Endothelial cell of umbilical vein (primary cell): ENCODE results near the gene LSM14B. TPM values are rescaled to one million over a fixed set of nuclear protein-coding genes. Genes with fewer than 3 reads are reported as not detected.

Experiments used
- BruUV-seq: library from RNA; stranded (reverse); fragments of 400-500 nt; replicated peaks from 2 replicates; lab custom pipeline; 2021; lab: Mats Ljungman, UMichigan
- CTCF ChIA-PET: fragments of 300-600, 350-600 bp; sonication (Branson Sonifier 250); formaldehyde crosslinking; loops from one replicate; lab custom pipeline; 2021; ENCODE audit warnings: antibody characterized with exemption, inconsistent platforms; lab: Charles Lee
- POLR2A ChIA-PET: fragments of 300-600, 350-600 bp; sonication (Branson Sonifier 250); formaldehyde crosslinking; loops from one replicate; lab custom pipeline; 2021; ENCODE audit warnings: antibody characterized with exemption, inconsistent platforms; lab: Charles Lee
- DNase-seq: peaks from one replicate; pipeline ENCODE4 v3.0.0-alpha.2; 2011; ENCODE audit warnings: low read depth, low spot score
- FAIRE-seq: peaks from 2 replicates; lab custom pipeline; 2011; peaks lifted over from hg19 to GRCh38; lab: Jason Lieb, UNC
- H2AFZ ChIP-seq: 2 replicates; pipeline ENCODE4 v1.6.0; 2012; ENCODE audit warnings: low read depth, low read length, control low read depth, inconsistent platforms
- H3K27ac ChIP-seq: 2 replicates; pipeline ENCODE4 v1.5.1; 2011; ENCODE audit warnings: low read depth, mild to moderate bottlenecking, control low read depth, low read length, moderate library complexity; ENCODE audit not compliant: insufficient read depth
- H3K27me3 ChIP-seq, 2 experiments: 2 replicates each; pipeline versions ENCODE4 v1.6.0 to v1.6.1; 2011; ENCODE audit warnings: low read length in 2 of 2, mixed read lengths in 1 of 2; ENCODE audit not compliant: control insufficient read depth in 2 of 2, insufficient read depth in 2 of 2
- H3K36me3 ChIP-seq, 2 experiments: 2 replicates in 1 of 2; 3 replicates in 1 of 2; pipeline ENCODE4 v1.5.1; 2011; ENCODE audit warnings: low read length in 2 of 2, mild to moderate bottlenecking in 1 of 2, moderate library complexity in 1 of 2; ENCODE audit not compliant: control insufficient read depth in 2 of 2, insufficient read depth in 2 of 2; ENCODE audit errors: extremely low read depth in 1 of 2
- H3K4me1 ChIP-seq: 3 replicates; pipeline ENCODE4 v1.5.1; 2011; ENCODE audit warnings: mild to moderate bottlenecking, low read length; ENCODE audit not compliant: control insufficient read depth, insufficient read depth; ENCODE audit errors: extremely low read depth
- H3K4me2 ChIP-seq: 2 replicates; pipeline ENCODE4 v1.6.1; 2011; ENCODE audit warnings: low read length, control low read depth, mixed read lengths; ENCODE audit not compliant: insufficient read depth
- H3K4me3 ChIP-seq, 3 experiments: fragments of 200-600 bp in 1 of 3; sonication (generic), shearing (Covaris generic) in 1 of 3; replicated peaks in 1 of 3; 2 replicates each; pipeline ENCODE4 v1.5.1; 2011 to 2016; ENCODE audit warnings: control low read depth in 3 of 3, low read length in 3 of 3, mild to moderate bottlenecking in 2 of 3, inconsistent platforms in 1 of 3, low read depth in 1 of 3, moderate library complexity in 1 of 3; ENCODE audit not compliant: insufficient read depth in 1 of 3
- H3K79me2 ChIP-seq: 2 replicates; pipeline ENCODE4 v1.6.0; 2012; ENCODE audit warnings: low read length, inconsistent platforms; ENCODE audit not compliant: control insufficient read depth, insufficient read depth
- H3K9ac ChIP-seq: replicated peaks from 2 replicates; pipeline ENCODE3; 2011; ENCODE audit warnings: low read length, control low read depth; ENCODE audit not compliant: insufficient read depth; ENCODE audit errors: extremely low read depth
- H3K9me1 ChIP-seq: replicated peaks from 3 replicates; pipeline ENCODE4 v1.6.0; 2011; ENCODE audit warnings: mild to moderate bottlenecking, low read length; ENCODE audit not compliant: control insufficient read depth, insufficient read depth; ENCODE audit errors: extremely low read depth
- H3K9me3 ChIP-seq: replicated peaks from 2 replicates; pipeline ENCODE4 v1.5.1; 2012; ENCODE audit warnings: low read length, inconsistent platforms; ENCODE audit not compliant: control insufficient read depth, insufficient read depth
- H4K20me1 ChIP-seq: replicated peaks from 2 replicates; pipeline ENCODE3; 2011; ENCODE audit warnings: mild to moderate bottlenecking, low read length; ENCODE audit not compliant: control insufficient read depth, insufficient read depth; ENCODE audit errors: extremely low read depth
- EZH2 ChIP-seq: IDR thresholded peaks from 2 replicates; pipeline ENCODE4 v1.6.1; 2012; ENCODE audit warnings: borderline replicate concordance, low read depth, mild to moderate bottlenecking, moderate library complexity, low read length, inconsistent platforms; ENCODE audit not compliant: severe bottlenecking
- GATA2 ChIP-seq: IDR thresholded peaks from 2 replicates; pipeline ENCODE4 v1.7.0; 2011; ENCODE audit warnings: low read depth, mild to moderate bottlenecking, moderate library complexity, mixed read lengths, low read length; ENCODE audit not compliant: insufficient read length, insufficient read depth
- JUN ChIP-seq: IDR thresholded peaks from 2 replicates; pipeline ENCODE4 v1.6.1; 2011; ENCODE audit warnings: borderline replicate concordance, low read depth; ENCODE audit not compliant: insufficient read length, insufficient read depth
- MYC ChIP-seq: IDR thresholded peaks from one replicate; pipeline ENCODE4 v1.6.1; 2011; ENCODE audit warnings: mild to moderate bottlenecking, low read depth, low read length
- POLR2A ChIP-seq: IDR thresholded peaks from 2 replicates; pipeline ENCODE4 v1.6.1; 2012; ENCODE audit warnings: low read depth, mild to moderate bottlenecking, control low read depth, low read length
- POLR2AphosphoS5 ChIP-seq: IDR thresholded peaks from 2 replicates; pipeline ENCODE4 v1.6.1; 2012; ENCODE audit warnings: low read depth, mild to moderate bottlenecking, control low read depth, low read length, moderate library complexity; ENCODE audit not compliant: insufficient read depth
- dilution Hi-C: fragments of 300-500 bp; cut with MboI; formaldehyde crosslinking; loops from one replicate; pipeline ENCODE4 v1.15.0; 2019; ENCODE audit warnings: low sequenced_read_pairs; ENCODE audit not compliant: extremely low pct_ligation_motif_present
- intact Hi-C: fragments of 100-400 bp; cut with micrococcal nuclease; formaldehyde crosslinking; loops from one replicate; pipeline ENCODE4 v1.10.0; 2022
- polyA plus RNA-seq, 4 experiments: library from polyadenylated mRNA; depleted of rRNA in 3 of 4; stranded (reverse) in 3 of 4; unstranded in 1 of 4; fragments of >200 nt; gene quantifications; 2 replicates each; pipeline versions ENCODE4 v1.2.1 to v1.2.3, GENCODE V29; 2011 to 2012; ENCODE audit warnings: missing spikeins in 1 of 4
- total RNA-seq: library from RNA; stranded (reverse); gene quantifications from 2 replicates; pipeline ENCODE4 v1.2.3, GENCODE V29; 2021
- TF ChIP-seq, protein P1 (sequence below), 2 donors: IDR thresholded peaks; 1 replicate in 1 of 2; 2 replicates in 1 of 2; pipeline ENCODE4 v1.5.1; 2011; ENCODE audit warnings: low read length in 2 of 2, mild to moderate bottlenecking in 2 of 2, moderate library complexity in 2 of 2, control low read depth in 1 of 2, inconsistent platforms in 1 of 2, low read depth in 1 of 2; ENCODE audit not compliant: insufficient read depth in 1 of 2; ENCODE audit errors: extremely low read depth in 1 of 2
- TF ChIP-seq, protein P2 (sequence below): IDR thresholded peaks from 2 replicates; pipeline ENCODE4 v1.6.1; 2011; ENCODE audit not compliant: insufficient read depth, insufficient read length

The LSM14B gene
- total and polyA plus RNA-seq, 2 donors (not counting 3 experiments of a cell fraction or from before 2014, with no cell fraction given) = 32.5 to 34.0 TPM

DNA sequence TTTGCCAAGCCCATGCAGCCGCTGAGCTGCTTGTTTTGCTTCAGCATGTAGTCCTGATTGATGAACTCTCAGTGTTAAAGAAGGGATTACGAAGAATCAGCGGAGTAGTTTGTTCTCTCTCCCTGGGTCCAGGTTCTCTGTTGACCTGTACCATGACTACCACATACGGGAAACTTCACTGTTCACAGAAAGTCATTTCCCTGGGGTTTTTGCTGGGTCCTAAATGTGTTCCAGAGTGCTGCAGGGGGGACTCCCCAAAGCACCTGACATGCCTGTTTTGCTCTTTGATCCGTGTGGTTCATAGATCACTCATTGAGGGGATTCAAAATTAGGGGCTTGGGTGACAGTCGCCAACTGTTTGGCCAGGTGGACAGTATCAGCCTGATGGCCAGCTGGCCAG lies 5.5 kb downstream of the LSM14B start:
- Histone ChIP-seq H3K27ac (no peak overlapping the region), H3K36me3 (peaks cover 9 to 52% of the 10 kb centered on the region in 2 experiments), H3K9me3 (no peaks in the 10 kb centered on the region), H3K9me1 (no peaks in the 10 kb centered on the region), H3K4me3 (no peak overlapping the region), H3K4me2 (no peak overlapping the region), H3K4me1 (peaks cover 11% of the 10 kb centered on the region), H3K27me3 (no peaks in the 10 kb centered on the region), H3K9ac (no peak overlapping the region), H3K79me2 (peaks cover 16% of the 10 kb centered on the region), H4K20me1 (no peaks in the 10 kb centered on the region), H2AFZ (no peak overlapping the region)
- BruUV-seq = no TSS peak
- FAIRE-seq = no peak
- POLR2A ChIA-PET = no interaction called here
- DNase-seq = no peak
- TF ChIP-seq POLR2AphosphoS5 = no peak
- TF ChIP-seq, protein P1, sequence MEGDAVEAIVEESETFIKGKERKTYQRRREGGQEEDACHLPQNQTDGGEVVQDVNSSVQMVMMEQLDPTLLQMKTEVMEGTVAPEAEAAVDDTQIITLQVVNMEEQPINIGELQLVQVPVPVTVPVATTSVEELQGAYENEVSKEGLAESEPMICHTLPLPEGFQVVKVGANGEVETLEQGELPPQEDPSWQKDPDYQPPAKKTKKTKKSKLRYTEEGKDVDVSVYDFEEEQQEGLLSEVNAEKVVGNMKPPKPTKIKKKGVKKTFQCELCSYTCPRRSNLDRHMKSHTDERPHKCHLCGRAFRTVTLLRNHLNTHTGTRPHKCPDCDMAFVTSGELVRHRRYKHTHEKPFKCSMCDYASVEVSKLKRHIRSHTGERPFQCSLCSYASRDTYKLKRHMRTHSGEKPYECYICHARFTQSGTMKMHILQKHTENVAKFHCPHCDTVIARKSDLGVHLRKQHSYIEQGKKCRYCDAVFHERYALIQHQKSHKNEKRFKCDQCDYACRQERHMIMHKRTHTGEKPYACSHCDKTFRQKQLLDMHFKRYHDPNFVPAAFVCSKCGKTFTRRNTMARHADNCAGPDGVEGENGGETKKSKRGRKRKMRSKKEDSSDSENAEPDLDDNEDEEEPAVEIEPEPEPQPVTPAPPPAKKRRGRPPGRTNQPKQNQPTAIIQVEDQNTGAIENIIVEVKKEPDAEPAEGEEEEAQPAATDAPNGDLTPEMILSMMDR (IDR thresholded peaks at IDR 0.05; ENCODE audit: extremely low read depth in 1 of 2, insufficient read depth in 1 of 2, low read depth in 1 of 2, low read length in 2 of 2) = no peak
- TF ChIP-seq MYC = no peak
- no peak for TF ChIP-seq JUN
- TF ChIP-seq POLR2A = no peak
- TF ChIP-seq, protein P2, sequence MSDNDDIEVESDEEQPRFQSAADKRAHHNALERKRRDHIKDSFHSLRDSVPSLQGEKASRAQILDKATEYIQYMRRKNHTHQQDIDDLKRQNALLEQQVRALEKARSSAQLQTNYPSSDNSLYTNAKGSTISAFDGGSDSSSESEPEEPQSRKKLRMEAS = no peak
- no peak for TF ChIP-seq EZH2
- no peak for TF ChIP-seq GATA2
- dilution Hi-C loops (no loop called here), intact Hi-C loops (no loop called here)
- CTCF ChIA-PET = no interaction called here
